Neural progenitor cell (in vitro differentiated cells): ENCODE data around the gene VAV2. TPM values are rescaled to one million over a fixed set of nuclear protein-coding genes. Genes with fewer than 3 reads are reported as not detected.
A peak's percentile ranks its signal among the peaks of the same experiment; 100 is the strongest.

ENCODE experiments used
- DNase-seq: peaks from one replicate; pipeline ENCODE4 v3.0.0-alpha.2; 2016; ENCODE audit warnings: low spot score
- H2AFZ ChIP-seq: fragments of 200-600 bp; sonication (generic); replicated peaks from 2 replicates; pipeline ENCODE4 v1.6.1; 2016; ENCODE audit warnings: antibody characterized with exemption
- H3F3A ChIP-seq: fragments of 200-600 bp; sonication (generic); 2 replicates; pipeline ENCODE4 v1.6.1; 2016; ENCODE audit warnings: antibody characterized with exemption, low read depth
- H3K27ac ChIP-seq: fragments of 200-600 bp; sonication (generic); 2 replicates; pipeline ENCODE4 v1.5.1; 2016; ENCODE audit warnings: mild to moderate bottlenecking
- H3K27me3 ChIP-seq: fragments of 200-600 bp; sonication (generic); 2 replicates; pipeline ENCODE4 v1.6.1; 2016; ENCODE audit warnings: mild to moderate bottlenecking, moderate library complexity
- H3K36me3 ChIP-seq: fragments of 200-600 bp; sonication (generic); 2 replicates; pipeline ENCODE4 v1.5.1; 2016
- H3K4me1 ChIP-seq: fragments of 200-600 bp; sonication (generic); 2 replicates; pipeline ENCODE4 v1.6.1; 2016; ENCODE audit warnings: mixed run types
- H3K4me2 ChIP-seq: fragments of 200-600 bp; sonication (generic); 2 replicates; pipeline ENCODE4 v1.6.1; 2016
- H3K4me3 ChIP-seq: fragments of 200-600 bp; sonication (generic); 2 replicates; pipeline ENCODE4 v1.5.1; 2016
- H3K79me2 ChIP-seq: fragments of 200-600 bp; sonication (generic); 2 replicates; pipeline ENCODE4 v1.6.1; 2016; ENCODE audit warnings: low read depth
- H3K9ac ChIP-seq: fragments of 200-600 bp; sonication (generic); 2 replicates; pipeline ENCODE4 v1.6.1; 2016
- H3K9me3 ChIP-seq: fragments of 200-600 bp; sonication (generic); 2 replicates; pipeline ENCODE4 v1.5.1; 2016; ENCODE audit warnings: low read depth
- H4K20me1 ChIP-seq: fragments of 200-600 bp; sonication (generic); 2 replicates; pipeline ENCODE4 v1.6.1; 2016; ENCODE audit warnings: low read depth
- H3K27ac Mint-ChIP-seq: 3 replicates; pipeline ENCODE4 v1.8.0; 2021; ENCODE audit warnings: mixed read lengths
- H3K27me3 Mint-ChIP-seq: 2 replicates; pipeline ENCODE4 v1.8.0; 2022; ENCODE audit warnings: low read depth, mild to moderate bottlenecking, inconsistent platforms, moderate library complexity, mixed read lengths; ENCODE audit not compliant: insufficient read depth
- H3K36me3 Mint-ChIP-seq: 3 replicates; pipeline ENCODE4 v1.8.0; 2021; ENCODE audit warnings: mixed read lengths
- H3K4me1 Mint-ChIP-seq: 3 replicates; pipeline ENCODE4 v1.8.0; 2021; ENCODE audit warnings: mixed read lengths
- H3K4me3 Mint-ChIP-seq: 3 replicates; pipeline ENCODE4 v1.8.0; 2021; ENCODE audit warnings: mild to moderate bottlenecking, moderate library complexity, mixed read lengths
- H3K9me3 Mint-ChIP-seq: 3 replicates; pipeline ENCODE4 v1.8.0; 2020; ENCODE audit warnings: mixed read lengths
- CTCF ChIP-seq: fragments of 200-600 bp; sonication (generic); IDR thresholded peaks from 2 replicates; pipeline ENCODE4 v1.5.1; 2017; ENCODE audit warnings: antibody characterized with exemption, mild to moderate bottlenecking
- EZH2 ChIP-seq: fragments of 200-600 bp; sonication (generic); IDR thresholded peaks from 2 replicates; pipeline ENCODE4 v1.6.1; 2017; ENCODE audit warnings: antibody characterized with exemption, mild to moderate bottlenecking, moderate library complexity
- EZH2phosphoT487 ChIP-seq: fragments of 200-600 bp; sonication (generic); IDR thresholded peaks from 2 replicates; pipeline ENCODE4 v1.6.1; 2017; ENCODE audit warnings: antibody characterized with exemption
- total RNA-seq: library from RNA; depleted of rRNA; stranded (reverse); fragments of >200 nt; gene quantifications from 2 replicates; pipeline ENCODE4 v1.2.3, GENCODE V29; 2015; ENCODE audit warnings: low replicate concordance

The VAV2 gene
- total RNA-seq, 1 donor from 2014 or later, result 12.9 TPM

GRCh38 chr9:133893191-133893994, 98.7 kb downstream of the VAV2 start:
- Mint-ChIP-seq H3K4me3 (no peak overlapping the region), H3K27me3 (peaks cover 8% of the 10 kb centered on the region), H3K27ac (peak overlapping the region; percentile 93), H3K36me3 (peaks cover 13% of the 10 kb centered on the region), H3K4me1 (peaks cover 51% of the 10 kb centered on the region), H3K9me3 (peaks cover 3% of the 10 kb centered on the region)
- peaks cover 10% of the 10 kb centered on the region for H4K20me1 ChIP-seq
- peak overlapping the region; percentile 67 for H3K27ac ChIP-seq
- H3K27me3 ChIP-seq, result no peaks in the 10 kb centered on the region
- no peak for DNase-seq
- TF ChIP-seq EZH2 (no peak), CTCF (no peak), EZH2phosphoT487 (no peak)
- H3K4me3 ChIP-seq, result no peak overlapping the region
- no peak overlapping the region for H3K9ac ChIP-seq
- peaks cover 23% of the 10 kb centered on the region for H3K79me2 ChIP-seq
- no peak overlapping the region for H3K4me2 ChIP-seq
- no peaks in the 10 kb centered on the region for H3K9me3 ChIP-seq
- H3K4me1 ChIP-seq, result peaks cover 44% of the 10 kb centered on the region
- no peaks in the 10 kb centered on the region for H3K36me3 ChIP-seq
- H3F3A ChIP-seq, result peaks cover 27% of the 10 kb centered on the region
- H2AFZ ChIP-seq, result no peak overlapping the region

GRCh38 chr9:133892193-133892920, 99.8 kb downstream of the VAV2 start:
- peak overlapping the region; percentile 67 for H3K27ac ChIP-seq
- Mint-ChIP-seq H3K36me3 (peaks cover 10% of the 10 kb centered on the region), H3K27me3 (peaks cover 8% of the 10 kb centered on the region), H3K27ac (peak overlapping the region; percentile 87), H3K9me3 (peaks cover 3% of the 10 kb centered on the region), H3K4me3 (no peak overlapping the region), H3K4me1 (peaks cover 54% of the 10 kb centered on the region)
- peaks cover 16% of the 10 kb centered on the region for H4K20me1 ChIP-seq
- no peaks in the 10 kb centered on the region for H3K36me3 ChIP-seq
- peaks cover 27% of the 10 kb centered on the region for H3F3A ChIP-seq
- peaks cover 55% of the 10 kb centered on the region for H3K4me1 ChIP-seq
- DNase-seq, result no peak
- no peaks in the 10 kb centered on the region for H3K27me3 ChIP-seq
- TF ChIP-seq EZH2 (no peak), CTCF (no peak), EZH2phosphoT487 (no peak)
- H3K4me2 ChIP-seq, result no peak overlapping the region
- no peaks in the 10 kb centered on the region for H3K9me3 ChIP-seq
- no peak overlapping the region for H2AFZ ChIP-seq
- no peak overlapping the region for H3K9ac ChIP-seq
- H3K79me2 ChIP-seq, result peaks cover 16% of the 10 kb centered on the region
- H3K4me3 ChIP-seq, result no peak overlapping the region

- no peak overlapping the region for H3K9ac ChIP-seq
- Mint-ChIP-seq H3K27ac (no peak overlapping the region), H3K9me3 (peaks cover 3% of the 10 kb centered on the region), H3K4me1 (peaks cover 56% of the 10 kb centered on the region), H3K27me3 (peaks cover 8% of the 10 kb centered on the region), H3K36me3 (peaks cover 9% of the 10 kb centered on the region), H3K4me3 (no peak overlapping the region)
- no peak overlapping the region for H3K27ac ChIP-seq
- no peak overlapping the region for H3K4me2 ChIP-seq
- no peaks in the 10 kb centered on the region for H3K36me3 ChIP-seq
- H3K4me1 ChIP-seq, result peaks cover 61% of the 10 kb centered on the region
- TF ChIP-seq EZH2 (no peak), EZH2phosphoT487 (no peak), CTCF (no peak)
- H3K27me3 ChIP-seq, result no peaks in the 10 kb centered on the region
- H2AFZ ChIP-seq, result no peak overlapping the region
- no peak overlapping the region for H3K4me3 ChIP-seq
- H3K9me3 ChIP-seq, result no peaks in the 10 kb centered on the region
- no peak for DNase-seq
- H3K79me2 ChIP-seq, result peaks cover 17% of the 10 kb centered on the region
- H4K20me1 ChIP-seq, result peaks cover 18% of the 10 kb centered on the region
- H3F3A ChIP-seq, result peaks cover 27% of the 10 kb centered on the region
Observed at GRCh38 chr9:133891741-133892140, 100.4 kb downstream of the VAV2 start.
